ENCODE results near the gene RPL4.
A peak's percentile ranks its signal among the peaks of the same experiment; 100 is the strongest.

The RPL4 gene

GRCh38 chr15:66504563-66505429 is at the start of gene RPL4, which contains the start of gene ZWILCH:
RPL4 (minus strand) TSS chr15:66504855; CDS start chr15:66504790, 65 bp downstream.
ZWILCH (plus strand) TSS chr15:66505326; CDS start chr15:66505339, 13 bp downstream.
- H3K4me3 ChIP-seq = peak within 1 kb of the TSS; percentile 84
- DNase-seq (ENCODE audit: low spot score) = peak; percentile 81
- peak within 1 kb of the TSS; percentile 91 to 94 for H3K27ac ChIP-seq
- no peak for TF ChIP-seq CTCF (IDR thresholded peaks at IDR 0.05)

GRCh38 chr15:66545255-66545654 is 40.6 kb upstream of the RPL4 start:
- TF ChIP-seq CTCF (IDR thresholded peaks at IDR 0.05) = no peak
- Histone ChIP-seq H3K4me3 (no peak overlapping the region), H3K27ac (no peak overlapping the region)
- no peak for DNase-seq (ENCODE audit: low spot score)

- Histone ChIP-seq H3K27ac (no peak overlapping the region), H3K4me3 (no peak overlapping the region)
- DNase-seq (ENCODE audit: low spot score) = no peak
- TF ChIP-seq CTCF (IDR thresholded peaks at IDR 0.05) = no peak
Measured at GRCh38 chr15:66542896-66543295, 38.2 kb upstream of the RPL4 start.

DNA sequence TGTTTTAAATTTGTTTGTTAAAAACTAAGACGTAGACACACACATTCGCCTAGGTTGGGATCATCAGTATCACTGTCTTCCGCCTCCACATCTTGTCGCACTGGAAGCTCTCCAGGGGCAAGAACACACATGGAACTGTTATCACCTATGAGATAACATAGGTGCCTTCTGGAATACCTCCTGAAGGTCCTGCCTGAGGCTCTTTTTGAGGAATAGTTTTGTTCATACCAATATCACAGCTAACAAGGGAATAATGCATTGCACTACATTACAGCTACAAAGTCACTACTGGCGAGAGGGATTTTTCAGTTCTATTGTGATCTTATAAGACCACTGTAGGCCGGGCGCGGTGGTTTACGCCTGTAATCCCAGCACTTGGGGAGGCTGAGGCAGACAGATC is 30.4 kb upstream of the RPL4 start:
- DNase-seq (ENCODE audit: low spot score) = no peak
- no peak overlapping the region for H3K27ac ChIP-seq
- TF ChIP-seq CTCF (IDR thresholded peaks at IDR 0.05) = no peak
- no peak overlapping the region for H3K4me3 ChIP-seq

DNA sequence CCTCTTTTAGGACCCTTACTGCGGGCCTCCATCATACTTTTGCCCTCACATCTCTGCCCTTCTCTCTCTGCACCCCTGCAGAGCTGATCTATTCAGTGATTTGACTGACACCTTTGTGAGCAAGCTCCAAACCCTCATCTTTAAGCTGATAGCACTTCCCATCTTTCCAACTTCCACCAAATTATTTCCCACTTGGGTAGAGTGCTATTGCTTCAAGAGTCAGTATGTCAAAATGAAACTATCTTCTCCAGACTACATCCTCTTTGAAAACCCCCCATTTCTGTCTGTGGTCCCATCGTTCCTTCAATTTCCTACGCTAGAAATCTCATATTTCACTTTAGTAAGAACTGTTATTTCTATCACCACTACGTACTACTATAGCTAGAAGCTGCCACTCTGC is 20.2 kb upstream of the RPL4 start:
- Histone ChIP-seq H3K27ac (no peak overlapping the region), H3K4me3 (no peak overlapping the region)
- no peak for DNase-seq (ENCODE audit: low spot score)
- no peak for TF ChIP-seq CTCF (IDR thresholded peaks at IDR 0.05)

- no peak for DNase-seq (ENCODE audit: low spot score)
- Histone ChIP-seq H3K27ac (no peak overlapping the region), H3K4me3 (no peak overlapping the region)
- TF ChIP-seq CTCF (IDR thresholded peaks at IDR 0.05) = no peak
Measured at GRCh38 chr15:66523926-66524325, 19.3 kb upstream of the RPL4 start.

GRCh38 chr15:66515901-66516322 is 11.3 kb upstream of the RPL4 start:
- no peak for DNase-seq (ENCODE audit: low spot score)
- TF ChIP-seq CTCF (IDR thresholded peaks at IDR 0.05) = no peak
- Histone ChIP-seq H3K4me3 (no peak overlapping the region), H3K27ac (no peak overlapping the region)
